NCI-H2081 (cell line): ENCODE measurements around the gene PPP6R2.

Source experiments
- DNase-seq, 2 experiments: peaks; one replicate each; lab custom pipeline; 2025; lab: John Stamatoyannopoulos, UW

Gene PPP6R2

DNA sequence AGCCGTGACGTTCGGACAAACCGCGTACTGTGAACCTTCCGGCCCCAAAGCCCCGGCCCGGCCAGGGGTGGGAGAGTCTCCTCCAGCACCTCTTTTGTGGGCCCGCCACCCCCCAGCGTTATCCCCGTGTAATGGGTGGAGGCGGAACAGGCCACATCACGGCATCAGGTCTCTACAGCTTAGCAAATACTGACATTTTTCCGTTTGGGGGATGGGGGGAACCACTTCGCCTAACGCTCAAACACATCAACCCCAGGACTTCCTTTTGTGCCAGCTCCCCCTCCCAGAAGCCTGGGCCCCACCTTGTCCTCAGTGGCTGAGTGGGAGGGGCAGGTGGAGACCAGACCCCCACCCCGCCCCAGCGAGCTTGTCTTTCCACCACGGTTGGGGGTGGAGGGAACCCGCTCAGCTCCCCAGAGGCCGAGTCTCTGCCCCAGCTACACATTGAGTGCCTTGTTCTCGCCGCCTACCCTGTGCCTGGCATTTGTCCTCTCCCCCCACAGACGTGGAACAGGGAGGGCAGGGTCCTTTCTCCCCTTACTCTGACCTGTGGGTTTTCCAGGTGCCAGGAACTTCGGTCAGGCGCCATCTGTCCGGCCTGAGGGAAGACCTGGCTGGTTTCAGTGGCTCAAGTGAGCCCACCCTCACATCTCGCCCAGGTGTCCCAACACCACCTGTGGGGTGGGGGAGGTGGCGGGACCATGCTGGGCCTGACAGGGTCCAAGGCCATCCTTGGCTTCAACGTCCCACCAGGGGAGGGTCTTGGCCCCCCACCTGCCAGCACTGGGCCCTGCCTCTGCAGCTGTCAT lies 102.1 kb downstream of the PPP6R2 start:
- DNase-seq = no peak

GRCh38 chr22:50445880-50446707 lies 103.0 kb downstream of the PPP6R2 start:
- DNase-seq = no peak

GRCh38 chr22:50446708-50447575 lies 103.8 kb downstream of the PPP6R2 start:
- DNase-seq = no peak

DNA sequence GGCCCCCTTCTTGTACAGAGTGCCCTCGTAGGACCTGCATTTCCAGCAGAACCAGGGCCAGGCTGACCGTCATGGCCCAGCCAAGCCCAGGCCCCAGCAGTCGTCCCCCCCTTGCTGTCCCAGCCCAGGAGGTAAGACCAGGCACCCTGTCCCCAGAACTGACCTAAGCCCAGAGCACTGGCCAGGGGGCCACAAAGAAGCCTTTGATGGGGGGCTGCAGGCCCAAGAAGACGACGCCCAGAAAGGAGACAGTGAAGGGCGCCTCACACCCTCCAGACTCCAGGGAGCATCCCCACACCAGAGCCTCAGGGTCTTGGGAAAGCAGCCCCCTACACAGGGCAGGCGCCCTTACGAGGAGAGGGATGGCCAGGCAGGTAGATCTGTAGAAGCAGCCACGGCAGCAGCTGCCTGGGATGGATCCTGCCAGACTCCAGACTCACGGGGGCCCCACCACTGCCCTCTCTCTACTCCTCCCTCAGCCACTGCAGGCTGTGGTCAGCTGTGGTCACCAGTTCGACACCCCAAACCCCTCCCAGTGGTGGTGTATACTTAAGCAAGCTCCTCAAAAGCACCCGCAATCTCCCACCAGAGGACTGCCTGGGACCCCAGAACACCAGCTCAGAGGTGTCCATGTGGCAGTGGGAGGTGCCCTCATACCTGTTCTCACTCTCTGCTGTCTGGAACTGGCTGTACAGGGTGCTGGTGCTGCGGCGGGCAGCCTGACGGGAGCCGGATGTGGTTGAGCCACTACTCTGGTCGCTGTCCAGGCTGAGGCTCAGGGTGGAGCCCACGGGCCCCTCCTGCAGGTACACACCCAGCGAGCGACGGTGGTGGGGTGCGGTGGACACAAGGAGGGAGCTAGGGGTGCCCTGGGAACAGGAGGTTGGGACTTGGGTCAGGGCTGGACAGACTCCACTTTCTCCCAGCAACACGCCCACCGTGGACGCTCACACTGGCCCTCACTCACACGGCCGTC lies 104.7 kb downstream of the PPP6R2 start:
- DNase-seq = no peak

DNA sequence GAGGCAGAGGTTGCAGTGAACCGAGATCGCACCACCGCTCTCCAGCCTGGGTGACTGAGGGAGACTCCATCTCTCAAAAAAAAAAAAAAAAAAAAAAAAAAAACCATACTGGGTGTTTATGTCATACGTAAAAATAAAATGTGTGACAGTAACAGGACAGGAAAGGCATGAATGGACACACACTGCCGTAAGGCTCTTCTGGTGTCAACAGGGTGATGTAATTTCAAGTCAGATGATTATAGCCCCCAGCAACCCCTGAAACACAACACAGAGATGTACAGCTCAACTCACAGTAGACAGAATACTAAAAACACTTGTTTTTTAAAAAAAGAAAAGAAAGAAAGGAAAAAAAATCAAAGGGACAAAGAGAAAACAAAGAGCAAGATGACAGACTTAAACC lies 109.5 kb downstream of the PPP6R2 start:
- DNase-seq = no peak

DNA sequence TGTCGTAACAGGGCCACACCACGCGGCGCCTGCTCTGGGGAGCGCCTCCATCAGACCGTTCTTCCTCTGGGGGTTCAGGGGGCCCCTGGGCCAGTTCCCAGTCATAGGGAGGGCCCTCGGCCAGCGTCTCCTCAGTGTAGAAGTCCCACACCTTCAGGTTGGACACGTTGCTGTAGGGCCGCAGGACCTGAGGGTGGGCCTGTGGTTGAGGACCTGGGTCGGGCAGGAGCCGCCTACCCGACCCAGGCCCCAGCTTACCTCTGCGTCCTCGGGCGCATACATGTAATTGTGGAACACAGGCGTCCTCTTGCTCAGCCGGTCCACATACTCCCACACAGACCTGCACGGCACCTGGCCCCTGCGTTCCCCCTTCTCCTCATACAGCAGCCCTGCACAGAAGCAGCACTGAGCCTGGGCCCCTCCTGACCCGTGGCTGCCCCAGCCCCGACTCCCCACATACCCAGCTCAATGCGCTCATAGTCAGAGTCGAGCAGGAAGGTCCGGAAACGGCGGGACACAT lies 111.5 kb downstream of the PPP6R2 start:
- no peak for DNase-seq

- DNase-seq = no peak
These were observed 112.1 kb downstream of the PPP6R2 start for GRCh38 chr22:50455201-50455600.

GRCh38 chr22:50456026-50456425 lies 112.9 kb downstream of the PPP6R2 start:
- DNase-seq = no peak

- no peak for DNase-seq
These were observed 113.5 kb downstream of the PPP6R2 start for GRCh38 chr22:50456466-50457234.

DNA sequence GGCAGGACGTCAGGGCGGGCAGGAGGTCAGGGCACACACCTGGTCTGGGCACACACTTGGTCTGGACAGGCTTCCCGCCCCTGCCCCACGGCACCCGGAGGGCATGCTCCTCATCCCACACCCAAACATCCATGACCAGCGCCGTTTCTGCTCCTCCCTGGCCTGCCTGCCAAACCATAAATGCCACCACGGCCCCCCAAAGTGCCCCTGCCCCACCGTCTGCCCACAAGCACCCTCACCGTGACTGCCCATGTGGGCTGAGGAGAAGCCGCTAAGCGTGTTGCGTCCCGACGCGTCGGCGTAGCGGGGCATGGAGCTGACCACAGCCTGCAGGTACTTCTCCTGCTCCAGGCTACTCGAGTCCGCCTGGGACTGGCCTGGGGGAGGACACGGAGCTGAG lies 115.9 kb downstream of the PPP6R2 start:
- no peak for DNase-seq

DNA sequence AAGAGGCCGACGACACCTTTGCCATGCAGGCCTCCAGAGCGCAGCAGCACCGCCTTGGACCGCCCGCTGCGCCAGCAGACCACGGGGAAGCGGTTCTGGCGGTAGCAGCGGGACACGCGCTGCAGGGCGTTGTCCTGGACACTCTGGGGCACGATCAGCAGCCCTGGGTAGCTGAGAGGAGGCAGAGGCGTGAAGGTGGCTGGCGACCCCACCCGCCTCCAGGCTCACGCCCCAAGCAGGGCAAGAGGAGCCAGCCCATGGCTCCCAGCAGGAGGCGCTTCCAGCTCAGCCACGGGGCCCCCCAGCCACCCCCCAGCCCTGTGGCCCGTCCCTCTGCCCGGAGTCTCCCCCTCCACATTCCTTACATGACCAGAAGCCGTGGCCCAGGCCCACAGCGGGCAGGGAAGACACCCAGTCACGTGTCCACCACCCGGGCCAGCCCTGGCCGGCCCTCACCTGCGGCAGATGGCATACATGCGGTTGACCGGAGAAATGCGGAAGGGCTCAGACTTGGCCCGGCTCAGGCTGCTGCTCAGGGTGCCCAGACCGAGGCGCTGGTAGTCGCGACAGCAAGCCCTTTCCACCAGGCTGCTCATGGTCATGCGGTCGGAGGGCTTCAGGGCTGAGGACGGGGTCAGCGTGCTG lies 116.5 kb downstream of the PPP6R2 start:
- no peak for DNase-seq

DNA sequence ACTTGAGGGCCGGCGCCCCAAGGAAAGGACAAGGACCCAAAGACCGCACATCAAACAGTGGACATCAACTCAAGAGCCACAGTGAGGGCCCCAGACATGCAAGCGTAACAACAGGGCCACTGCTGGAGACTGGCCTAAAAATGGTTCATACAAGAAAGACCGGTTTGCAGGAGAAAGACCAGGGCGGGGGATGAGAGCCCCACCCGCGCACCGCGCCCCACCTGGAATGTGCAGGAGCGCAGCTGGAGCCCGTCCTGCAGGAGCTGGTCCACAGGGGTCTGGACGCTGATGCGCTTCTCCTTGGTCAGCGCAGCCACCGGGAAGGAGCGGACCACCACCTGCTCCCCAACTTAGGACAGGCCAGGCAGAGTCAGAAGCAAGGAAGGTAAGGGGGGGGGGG lies 117.8 kb downstream of the PPP6R2 start:
- no peak for DNase-seq

- no peak for DNase-seq
These were observed 118.4 kb downstream of the PPP6R2 start for GRCh38 chr22:50461536-50461935.

DNA sequence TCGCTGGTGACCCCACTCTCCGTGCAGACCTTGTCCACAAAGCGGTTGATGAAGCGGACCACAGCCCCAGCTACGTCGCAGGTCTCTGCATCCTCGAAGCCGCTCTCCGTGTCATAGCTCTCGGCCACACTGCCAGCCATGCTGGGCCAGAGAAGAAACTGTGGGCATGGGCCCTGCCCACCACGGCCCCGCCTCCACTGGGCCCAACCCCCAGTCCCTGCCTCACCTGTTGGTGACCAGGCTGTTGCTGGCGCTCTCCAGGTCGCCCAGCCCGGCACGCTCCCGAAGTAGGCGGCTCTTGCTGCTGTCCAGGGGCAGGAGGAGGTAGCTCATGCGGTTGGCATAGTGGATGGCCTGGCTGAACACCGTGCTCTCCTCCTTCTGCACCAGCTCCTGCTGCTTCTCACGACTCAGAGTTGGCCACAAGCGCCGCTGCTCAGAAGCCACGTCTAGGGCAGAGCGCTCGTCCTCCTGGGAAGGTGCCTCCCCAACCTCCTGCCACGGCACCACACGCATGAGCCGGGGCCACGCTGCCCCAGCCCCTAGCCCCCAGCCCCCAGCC lies 118.9 kb downstream of the PPP6R2 start:
- no peak for DNase-seq

DNA sequence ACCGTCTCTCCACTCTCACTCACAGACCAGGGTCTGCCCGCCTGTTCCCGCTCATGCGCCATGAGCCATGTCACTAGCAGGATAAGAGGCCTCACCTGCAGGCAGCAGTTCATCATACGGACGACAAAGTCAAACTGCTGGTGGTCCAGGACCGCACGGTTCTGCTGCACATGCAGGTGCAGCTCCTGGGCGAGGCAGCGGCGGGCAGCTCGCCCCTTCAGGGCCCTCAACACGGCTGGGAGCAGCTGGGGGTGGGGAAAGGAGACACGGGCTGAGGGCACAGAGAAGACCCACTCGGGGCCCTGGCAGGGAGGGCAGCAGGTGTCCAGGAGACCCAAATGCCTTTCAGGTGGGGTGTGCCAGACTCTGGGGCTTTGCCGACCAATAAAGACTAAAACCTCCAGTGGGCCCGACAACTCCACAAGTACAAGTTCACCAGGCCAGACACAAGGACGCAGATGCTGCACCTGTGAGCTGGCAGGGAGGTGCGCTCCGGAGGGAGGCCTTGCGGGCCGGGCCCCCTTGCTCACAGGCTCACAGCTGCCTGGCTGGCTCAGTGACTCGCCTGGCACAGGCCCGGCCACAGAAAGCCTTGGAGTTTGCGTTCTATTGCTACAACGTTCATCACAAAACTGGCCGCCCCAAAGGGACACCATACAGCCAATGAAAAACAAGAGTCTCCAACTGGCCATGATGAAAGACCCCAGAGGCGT lies 120.2 kb downstream of the PPP6R2 start:
- no peak for DNase-seq

- no peak for DNase-seq
These were observed 121.3 kb downstream of the PPP6R2 start for GRCh38 chr22:50464451-50464850.

GRCh38 chr22:50465066-50465930 lies 122.2 kb downstream of the PPP6R2 start:
- DNase-seq = no peak

GRCh38 chr22:50467341-50467740 lies 124.2 kb downstream of the PPP6R2 start:
- no peak for DNase-seq
